ENCODE measurements around the gene ADD2. TPM values are rescaled to one million over a fixed set of nuclear protein-coding genes. Genes with fewer than 3 reads are reported as not detected.

The ADD2 gene
- total and polyA plus RNA-seq, 2 experiments from 2014 or later: 34.6 to 223 TPM

DNA sequence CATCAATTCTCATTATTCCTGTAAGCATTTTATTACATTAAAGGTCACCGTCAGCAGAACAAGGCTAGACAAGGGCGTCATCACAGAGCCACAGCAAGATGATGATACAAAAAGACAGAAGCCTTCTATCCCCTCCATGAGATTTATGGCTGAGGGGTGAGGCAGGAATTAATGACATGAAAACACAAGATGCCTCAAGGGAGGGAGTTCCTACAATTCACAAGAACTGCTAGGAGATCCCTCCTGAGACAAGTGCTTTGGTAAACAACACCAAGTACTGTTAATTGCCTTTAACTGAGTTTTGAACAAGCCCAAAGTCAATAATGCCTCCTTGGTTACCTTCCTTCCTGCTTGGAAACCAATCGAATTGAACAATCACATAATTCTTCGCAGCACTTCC, 14.1 kb downstream of the ADD2 start:
- DNase-seq (ENCODE audit: low spot score) (no peak), ATAC-seq (no peak)
- Mint-ChIP-seq H3K9me3 (no peaks in the 10 kb centered on the region), H3K27me3 (ENCODE audit: insufficient read depth, low read depth, poor library complexity) (peaks cover 4% of the 10 kb centered on the region), H3K4me1 (peaks cover 52% of the 10 kb centered on the region), H3K4me3 (no peak overlapping the region), H3K27ac (no peak overlapping the region), H3K36me3 (ENCODE audit: low read depth) (peaks cover 4% of the 10 kb centered on the region)
- Histone ChIP-seq H3K27me3 (ENCODE audit: insufficient read depth) (no peaks in the 10 kb centered on the region), H3K79me2 (replicated peaks; ENCODE audit: insufficient read depth) (peaks cover 100% of the 10 kb centered on the region), H3K4me1 (ENCODE audit: insufficient read depth) (peaks cover 67% of the 10 kb centered on the region), H3K36me3 (ENCODE audit: insufficient read depth) (no peaks in the 10 kb centered on the region), H2AFZ (no peak overlapping the region), H3K9me2 (ENCODE audit: insufficient read depth) (0 out of 2 replicates have a peak, but pooled peaks cover 3% of the 10 kb centered on the region), H3K27ac (ENCODE audit: low read depth) (no peak overlapping the region), H3F3A (replicated peaks; ENCODE audit: low read depth) (no peaks in the 10 kb centered on the region), H4K20me1 (replicated peaks; ENCODE audit: insufficient read depth) (peaks cover 95% of the 10 kb centered on the region), H3K4me3 (no peak overlapping the region), H3K4me2 (peak overlapping the region; percentile 27; the same call in 1 of the 2 replicates)
- TF ChIP-seq NANOG (IDR thresholded peaks at IDR 0.05; ENCODE audit: borderline replicate concordance) (no peak), ZNF114 (CRISPR knock-in tag; IDR thresholded peaks at IDR 0.05) (no peak)

DNA sequence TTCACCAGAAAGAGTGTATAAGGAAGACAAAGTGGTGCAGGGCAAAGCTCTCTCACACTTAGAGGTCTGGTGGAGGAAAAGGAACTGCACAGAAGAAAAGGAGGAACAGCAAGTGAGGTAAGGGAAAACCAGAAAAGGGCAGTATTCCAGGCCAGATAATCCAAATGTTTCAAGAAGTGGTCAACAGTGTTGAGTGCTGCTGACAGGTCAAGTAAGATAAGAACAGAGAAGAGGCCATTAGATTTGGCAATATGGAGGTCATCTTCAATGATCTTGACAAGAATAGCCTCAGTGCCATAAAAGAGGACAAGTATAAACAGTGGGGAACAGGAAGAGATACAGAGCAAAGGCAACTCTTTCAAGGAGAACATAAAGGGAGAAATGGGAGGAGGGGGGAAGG, 15.0 kb downstream of the ADD2 start:
- ATAC-seq (no peak), DNase-seq (ENCODE audit: low spot score) (no peak)
- peaks cover 70% of the 10 kb centered on the region for H3K4me1 ChIP-seq (ENCODE audit: insufficient read depth)
- H3K4me3 Mint-ChIP-seq: no peak overlapping the region
- no peaks in the 10 kb centered on the region for H3K27me3 ChIP-seq (ENCODE audit: insufficient read depth)
- no peak overlapping the region for H2AFZ ChIP-seq
- H3K9me2 ChIP-seq (ENCODE audit: insufficient read depth): 0 out of 2 replicates have a peak, but pooled peaks cover 3% of the 10 kb centered on the region
- peaks cover 4% of the 10 kb centered on the region for H3K27me3 Mint-ChIP-seq (ENCODE audit: insufficient read depth, low read depth, poor library complexity)
- H3K36me3 Mint-ChIP-seq (ENCODE audit: low read depth): peaks cover 8% of the 10 kb centered on the region
- no peaks in the 10 kb centered on the region for H3K9me3 Mint-ChIP-seq
- H3K79me2 ChIP-seq (replicated peaks; ENCODE audit: insufficient read depth): peaks cover 100% of the 10 kb centered on the region
- H3K27ac ChIP-seq (ENCODE audit: low read depth): no peak overlapping the region
- no peaks in the 10 kb centered on the region for H3K36me3 ChIP-seq (ENCODE audit: insufficient read depth)
- H3K27ac Mint-ChIP-seq: no peak overlapping the region
- peaks cover 50% of the 10 kb centered on the region for H3K4me1 Mint-ChIP-seq
- peak overlapping the region; percentile 16; the same call in 1 of the 2 replicates for H3K4me2 ChIP-seq
- no peak for TF ChIP-seq ZNF114 (CRISPR knock-in tag; IDR thresholded peaks at IDR 0.05)
- no peak for TF ChIP-seq ZNF331 (CRISPR knock-in tag; IDR thresholded peaks at IDR 0.05; ENCODE audit: low read depth)
- TF ChIP-seq, protein P1, sequence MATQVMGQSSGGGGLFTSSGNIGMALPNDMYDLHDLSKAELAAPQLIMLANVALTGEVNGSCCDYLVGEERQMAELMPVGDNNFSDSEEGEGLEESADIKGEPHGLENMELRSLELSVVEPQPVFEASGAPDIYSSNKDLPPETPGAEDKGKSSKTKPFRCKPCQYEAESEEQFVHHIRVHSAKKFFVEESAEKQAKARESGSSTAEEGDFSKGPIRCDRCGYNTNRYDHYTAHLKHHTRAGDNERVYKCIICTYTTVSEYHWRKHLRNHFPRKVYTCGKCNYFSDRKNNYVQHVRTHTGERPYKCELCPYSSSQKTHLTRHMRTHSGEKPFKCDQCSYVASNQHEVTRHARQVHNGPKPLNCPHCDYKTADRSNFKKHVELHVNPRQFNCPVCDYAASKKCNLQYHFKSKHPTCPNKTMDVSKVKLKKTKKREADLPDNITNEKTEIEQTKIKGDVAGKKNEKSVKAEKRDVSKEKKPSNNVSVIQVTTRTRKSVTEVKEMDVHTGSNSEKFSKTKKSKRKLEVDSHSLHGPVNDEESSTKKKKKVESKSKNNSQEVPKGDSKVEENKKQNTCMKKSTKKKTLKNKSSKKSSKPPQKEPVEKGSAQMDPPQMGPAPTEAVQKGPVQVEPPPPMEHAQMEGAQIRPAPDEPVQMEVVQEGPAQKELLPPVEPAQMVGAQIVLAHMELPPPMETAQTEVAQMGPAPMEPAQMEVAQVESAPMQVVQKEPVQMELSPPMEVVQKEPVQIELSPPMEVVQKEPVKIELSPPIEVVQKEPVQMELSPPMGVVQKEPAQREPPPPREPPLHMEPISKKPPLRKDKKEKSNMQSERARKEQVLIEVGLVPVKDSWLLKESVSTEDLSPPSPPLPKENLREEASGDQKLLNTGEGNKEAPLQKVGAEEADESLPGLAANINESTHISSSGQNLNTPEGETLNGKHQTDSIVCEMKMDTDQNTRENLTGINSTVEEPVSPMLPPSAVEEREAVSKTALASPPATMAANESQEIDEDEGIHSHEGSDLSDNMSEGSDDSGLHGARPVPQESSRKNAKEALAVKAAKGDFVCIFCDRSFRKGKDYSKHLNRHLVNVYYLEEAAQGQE (IDR thresholded peaks at IDR 0.05; ENCODE audit: unreplicated experiment): no peak
- TF ChIP-seq, protein P2, sequence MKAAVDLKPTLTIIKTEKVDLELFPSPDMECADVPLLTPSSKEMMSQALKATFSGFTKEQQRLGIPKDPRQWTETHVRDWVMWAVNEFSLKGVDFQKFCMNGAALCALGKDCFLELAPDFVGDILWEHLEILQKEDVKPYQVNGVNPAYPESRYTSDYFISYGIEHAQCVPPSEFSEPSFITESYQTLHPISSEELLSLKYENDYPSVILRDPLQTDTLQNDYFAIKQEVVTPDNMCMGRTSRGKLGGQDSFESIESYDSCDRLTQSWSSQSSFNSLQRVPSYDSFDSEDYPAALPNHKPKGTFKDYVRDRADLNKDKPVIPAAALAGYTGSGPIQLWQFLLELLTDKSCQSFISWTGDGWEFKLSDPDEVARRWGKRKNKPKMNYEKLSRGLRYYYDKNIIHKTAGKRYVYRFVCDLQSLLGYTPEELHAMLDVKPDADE (IDR thresholded peaks at IDR 0.05): no peak
- TF ChIP-seq EZH2 (IDR thresholded peaks at IDR 0.05; ENCODE audit: low read depth, unreplicated experiment): no peak
- TF ChIP-seq POLR2AphosphoS5 (IDR thresholded peaks at IDR 0.05; ENCODE audit: low read depth): no peak
- peaks cover 96% of the 10 kb centered on the region for H4K20me1 ChIP-seq (replicated peaks; ENCODE audit: insufficient read depth)
- H3F3A ChIP-seq (replicated peaks; ENCODE audit: low read depth): no peaks in the 10 kb centered on the region
- no peak overlapping the region for H3K4me3 ChIP-seq

Data from GM23338 (cell line).